WTC11 (cell line): ENCODE results near the gene ZRANB1. TPM values are rescaled to one million over a fixed set of nuclear protein-coding genes. Genes with fewer than 3 reads are reported as not detected.

Source experiments
- ATAC-seq: fragments of 200-7000 bp; cut with Tn5 transposase; 2 replicates; pipeline ENCODE4 v1.10.0; 2021; ENCODE audit warnings: mild to moderate bottlenecking, moderate library complexity
- CTCF ChIA-PET: fragments of 300-600 bp; sonication (Branson Sonifier 250); formaldehyde crosslinking; loops from one replicate; lab custom pipeline; 2021; ENCODE audit warnings: antibody characterized with exemption; lab: Charles Lee
- POLR2A ChIA-PET: fragments of 350-600 bp; sonication (Branson Sonifier 250); formaldehyde crosslinking; loops from one replicate; lab custom pipeline; 2021; ENCODE audit warnings: antibody characterized with exemption; lab: Charles Lee
- DNase-seq: peaks from one replicate; pipeline ENCODE4 v3.0.0; 2021; ENCODE audit warnings: low spot score
- H3K27ac Mint-ChIP-seq: 2 replicates; pipeline ENCODE4 v1.8.0; 2021; ENCODE audit warnings: mixed read lengths
- H3K27me3 Mint-ChIP-seq: 2 replicates; pipeline ENCODE4 v1.8.0; 2021; ENCODE audit warnings: low read depth, mild to moderate bottlenecking, moderate library complexity, mixed read lengths
- H3K36me3 Mint-ChIP-seq: 2 replicates; pipeline ENCODE4 v1.8.0; 2021; ENCODE audit warnings: mixed read lengths
- H3K4me1 Mint-ChIP-seq: 2 replicates; pipeline ENCODE4 v1.8.0; 2022; ENCODE audit warnings: mixed read lengths
- H3K4me3 Mint-ChIP-seq: 2 replicates; pipeline ENCODE4 v1.8.0; 2021; ENCODE audit warnings: mild to moderate bottlenecking, moderate library complexity, mixed read lengths
- H3K9me3 Mint-ChIP-seq: 2 replicates; pipeline ENCODE4 v1.8.0; 2021; ENCODE audit warnings: mixed read lengths
- ATF6 ChIP-seq: sonication (generic); formaldehyde crosslinking; IDR thresholded peaks from 2 replicates; pipeline ENCODE4 v1.8.1; 2023; ENCODE audit warnings: mild to moderate bottlenecking, missing genetic modification reagents
- E2F1 ChIP-seq: sonication (generic); formaldehyde crosslinking; IDR thresholded peaks from 2 replicates; pipeline ENCODE4 v1.8.0; 2022; ENCODE audit warnings: mild to moderate bottlenecking, missing genetic modification reagents
- E2F4 ChIP-seq: sonication (generic); formaldehyde crosslinking; IDR thresholded peaks from 2 replicates; pipeline ENCODE4 v1.8.1; 2022; ENCODE audit warnings: low read depth, mild to moderate bottlenecking, moderate library complexity, missing genetic modification reagents, borderline replicate concordance
- FOXJ3 ChIP-seq: sonication (generic); formaldehyde crosslinking; IDR thresholded peaks from 2 replicates; pipeline ENCODE4 v1.9.0; 2021; ENCODE audit warnings: missing genetic modification reagents, mild to moderate bottlenecking, borderline replicate concordance
- FOXP1 ChIP-seq: sonication (generic); formaldehyde crosslinking; IDR thresholded peaks from 2 replicates; pipeline ENCODE4 v1.8.0; 2022; ENCODE audit warnings: missing genetic modification reagents, mild to moderate bottlenecking, moderate library complexity, borderline replicate concordance
- GTF2I ChIP-seq: fragments of 250-450 bp; sonication (Bioruptor Pico); conservative IDR thresholded peaks from 2 replicates; pipeline ENCODE4 v1.4.0; 2021; ENCODE audit warnings: mild to moderate bottlenecking
- IRF1 ChIP-seq: sonication (generic); formaldehyde crosslinking; IDR thresholded peaks from 2 replicates; pipeline ENCODE4 v1.8.0; 2023; ENCODE audit warnings: missing genetic modification reagents
- MLX ChIP-seq: sonication (generic); formaldehyde crosslinking; IDR thresholded peaks from 2 replicates; pipeline ENCODE4 v1.8.1; 2023; ENCODE audit warnings: mild to moderate bottlenecking, missing genetic modification reagents, moderate library complexity
- MYBL2 ChIP-seq: sonication (generic); formaldehyde crosslinking; IDR thresholded peaks from 2 replicates; pipeline ENCODE4 v1.8.1; 2023; ENCODE audit warnings: mild to moderate bottlenecking, moderate library complexity, missing genetic modification reagents
- OVOL2 ChIP-seq: fragments of 250-450 bp; sonication (Bioruptor Pico); IDR thresholded peaks from 2 replicates; pipeline ENCODE4 v1.9.0; 2021; ENCODE audit warnings: mild to moderate bottlenecking, borderline replicate concordance
- PRRX2 ChIP-seq: fragments of 250-450 bp; sonication (Bioruptor Pico); IDR thresholded peaks from 2 replicates; pipeline ENCODE4 v1.8.0; 2021; ENCODE audit warnings: mild to moderate bottlenecking
- ZNF263 ChIP-seq: sonication (generic); formaldehyde crosslinking; IDR thresholded peaks from 2 replicates; pipeline ENCODE4 v1.8.1; 2022; ENCODE audit warnings: low read depth, mild to moderate bottlenecking, moderate library complexity, missing genetic modification reagents
- ZNF281 ChIP-seq: sonication (generic); formaldehyde crosslinking; IDR thresholded peaks from 2 replicates; pipeline ENCODE4 v1.8.0; 2023; ENCODE audit warnings: mild to moderate bottlenecking, missing genetic modification reagents
- ZNF416 ChIP-seq: fragments of 250-450 bp; sonication (Bioruptor Pico); IDR thresholded peaks from 2 replicates; pipeline ENCODE4 v1.9.0; 2021; ENCODE audit warnings: mild to moderate bottlenecking, inconsistent platforms
- ZSCAN18 ChIP-seq: fragments of 250-450 bp; sonication (Bioruptor Pico); IDR thresholded peaks from 2 replicates; pipeline ENCODE4 v2.1.2; 2022; ENCODE audit warnings: mild to moderate bottlenecking, moderate library complexity
- total RNA-seq: library from RNA; stranded (reverse); gene quantifications from 3 replicates; pipeline ENCODE4 v1.2.3, GENCODE V29; 2021

ZRANB1 gene
- total RNA-seq, 1 experiment from 2014 or later: 15.9 TPM

GRCh38 chr10:124918191-124918830 is 23.6 kb upstream of the ZRANB1 start:
- H3K4me1 Mint-ChIP-seq: peaks cover 20% of the 10 kb centered on the region
- TF ChIP-seq PRRX2 (no peak), MYBL2 (CRISPR knock-in tag) (no peak), OVOL2 (no peak), ZNF281 (CRISPR knock-in tag) (no peak), FOXP1 (no peak), FOXJ3 (CRISPR knock-in tag) (no peak), MLX (CRISPR knock-in tag) (no peak), IRF1 (CRISPR knock-in tag) (no peak), GTF2I (CRISPR knock-in tag) (no peak), ATF6 (CRISPR knock-in tag) (no peak), ZSCAN18 (no peak), E2F1 (CRISPR knock-in tag) (no peak), ZNF416 (CRISPR knock-in tag) (no peak), E2F4 (CRISPR knock-in tag) (no peak), ZNF263 (no peak)
- H3K27me3 Mint-ChIP-seq: no peaks in the 10 kb centered on the region
- peak overlapping the region; percentile 87 for H3K4me3 Mint-ChIP-seq
- ChIA-PET POLR2A (no interaction called here), CTCF (interaction anchor here (0.6 kb wide), 1 partner anchor 1492 kb away, joined by 3 read pairs; no protein-coding TSS in a partner anchor)
- peak overlapping the region; percentile 98 for H3K27ac Mint-ChIP-seq
- no peak for DNase-seq
- no peaks in the 10 kb centered on the region for H3K9me3 Mint-ChIP-seq
- peaks cover 3% of the 10 kb centered on the region; the same call in 1 of the 2 replicates for H3K36me3 Mint-ChIP-seq
- ATAC-seq: no peak
